GM12873 (cell line): ENCODE data around the gene WNK1.

Source experiments
- CTCF ChIP-seq: IDR thresholded peaks from 2 replicates; pipeline ENCODE4 v1.5.1; 2012; ENCODE audit warnings: low read depth, mild to moderate bottlenecking, moderate library complexity, low read length, control low read depth; ENCODE audit not compliant: insufficient read depth; ENCODE audit errors: missing control alignments

Gene WNK1

GRCh38 chr12:912466-913235 lies 160.3 kb downstream of the WNK1 start:
- TF ChIP-seq CTCF = no peak

GRCh38 chr12:913919-914698 lies 161.7 kb downstream of the WNK1 start:
- TF ChIP-seq CTCF = no peak

- TF ChIP-seq CTCF = no peak
Measured at GRCh38 chr12:915090-915489, 162.7 kb downstream of the WNK1 start.

- TF ChIP-seq CTCF = no peak
Measured at GRCh38 chr12:916240-916639, 163.9 kb downstream of the WNK1 start.

- TF ChIP-seq CTCF = no peak
Measured at GRCh38 chr12:916712-917445, 164.5 kb downstream of the WNK1 start.

GRCh38 chr12:920676-921075 lies 168.3 kb downstream of the WNK1 start:
- no peak for TF ChIP-seq CTCF

- TF ChIP-seq CTCF = no peak
Measured at GRCh38 chr12:922285-922684, 169.9 kb downstream of the WNK1 start.
